ENCODE measurements around the gene UBE2S.
"Not testable (repeated sequence)": the region's sequence is repeated elsewhere in the genome, so short reads cannot be mapped to it uniquely, and the experiment has no call there.

The UBE2S gene

DNA sequence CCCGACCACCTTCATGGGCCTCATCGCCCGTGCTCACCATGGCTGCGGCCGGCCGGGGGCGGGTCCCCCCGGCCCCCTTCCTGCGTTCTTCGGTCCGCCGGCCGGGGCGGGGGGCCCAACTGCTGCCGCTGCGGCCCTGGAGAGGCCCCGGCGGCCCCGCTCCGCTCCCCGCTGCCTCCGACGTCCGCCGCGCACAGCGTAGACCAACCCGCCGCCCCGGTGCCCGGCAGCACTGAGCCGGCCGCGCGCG is at the start of gene UBE2S:
UBE2S (minus strand) TSS at position 239 of the 250 bp plus-strand sequence; CDS start at position 40, 199 bp downstream.
- not testable (repeated sequence) for DNase-seq (ENCODE audit: low spot score)

- no peak for DNase-seq (ENCODE audit: low spot score)
These were observed 48.8 kb upstream of the UBE2S start for GRCh38 chr19:55456347-55456746.

- no peak for DNase-seq (ENCODE audit: low spot score)
These were observed 48.1 kb upstream of the UBE2S start for GRCh38 chr19:55455576-55456235.

- peak; percentile 34 for DNase-seq (ENCODE audit: low spot score)
These were observed 47.2 kb upstream of the UBE2S start for GRCh38 chr19:55454787-55455243.

DNA sequence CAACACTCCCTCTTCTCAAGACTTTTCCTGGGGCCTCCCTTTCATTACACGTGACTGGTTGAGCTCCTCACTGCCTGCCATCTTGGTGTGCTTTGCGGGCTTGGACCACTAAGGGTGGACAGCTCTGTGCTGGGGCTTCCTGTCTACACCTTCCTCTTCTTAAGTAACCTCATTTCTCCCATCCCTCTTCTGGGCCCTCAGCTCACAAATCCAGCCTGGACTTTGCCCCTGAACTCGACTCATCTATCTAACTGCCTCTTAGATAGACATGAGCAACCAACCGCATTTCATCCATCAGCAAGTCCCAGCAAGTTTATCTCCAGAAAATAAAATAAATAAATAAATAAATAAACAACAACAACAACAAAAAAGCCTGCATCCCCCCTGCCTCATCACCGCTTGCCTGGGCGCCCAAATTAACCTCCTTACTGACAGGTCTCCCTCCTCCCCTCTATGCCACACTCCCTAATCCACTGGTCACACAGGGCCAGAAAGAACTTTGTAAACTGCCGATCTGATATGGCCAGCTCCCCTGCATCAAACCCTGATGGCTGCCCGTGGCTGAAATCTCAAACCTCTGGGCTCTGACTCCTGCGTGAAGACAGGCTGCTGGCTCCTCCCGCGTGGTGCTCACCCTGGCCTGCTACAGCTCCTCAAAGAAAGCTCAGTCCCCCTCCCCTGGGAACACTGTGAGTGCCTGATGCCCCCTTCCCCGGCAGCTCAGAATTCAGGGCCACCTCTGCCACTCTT is 46.1 kb upstream of the UBE2S start:
- DNase-seq (ENCODE audit: low spot score), result no peak

- peak; percentile 47 for DNase-seq (ENCODE audit: low spot score)
These were observed 45.3 kb upstream of the UBE2S start for GRCh38 chr19:55452749-55453346.

- no peak for DNase-seq (ENCODE audit: low spot score)
These were observed 44.6 kb upstream of the UBE2S start for GRCh38 chr19:55451965-55452748.

DNA sequence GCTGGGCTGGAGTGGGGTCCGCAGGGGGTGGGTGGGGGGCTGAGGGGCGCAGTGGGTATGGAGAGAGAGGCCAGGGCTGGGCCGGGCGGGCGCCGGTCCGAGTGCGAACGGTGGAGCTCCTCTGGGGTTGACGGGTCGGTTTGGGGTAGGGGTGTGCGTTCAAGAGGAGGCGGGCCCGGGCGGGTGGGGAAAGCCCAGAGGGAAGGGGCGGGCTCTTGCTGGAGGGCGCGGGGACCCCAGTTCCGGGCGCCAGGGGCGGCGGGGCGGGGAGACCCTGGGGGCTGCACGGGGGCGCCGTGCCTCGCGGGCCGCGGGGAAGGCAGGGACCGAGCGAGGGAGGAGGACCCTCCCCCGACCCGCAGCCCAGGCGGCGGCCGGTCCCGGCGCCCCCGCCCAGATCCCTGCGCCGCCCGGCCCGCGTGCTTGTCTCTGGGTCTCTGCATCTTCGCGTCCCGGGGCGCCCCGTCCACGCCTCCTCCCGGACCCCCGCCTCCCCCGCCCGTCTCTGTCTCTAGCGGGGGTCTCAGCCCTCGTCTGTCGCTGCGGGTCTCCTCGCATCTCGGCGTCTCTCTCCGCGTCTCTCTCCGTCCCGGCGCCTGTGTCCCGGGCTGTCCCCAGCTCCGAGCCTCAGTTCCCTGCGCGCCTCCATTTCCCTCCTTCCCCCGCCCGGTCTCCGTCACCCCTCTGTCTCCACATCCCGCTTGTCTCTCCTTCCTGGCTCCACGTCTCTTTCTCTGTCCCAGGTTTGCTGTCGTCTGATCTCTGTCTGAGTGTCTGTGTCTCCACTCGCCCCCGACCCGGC is 43.8 kb upstream of the UBE2S start:
- no peak for DNase-seq (ENCODE audit: low spot score)

DNA sequence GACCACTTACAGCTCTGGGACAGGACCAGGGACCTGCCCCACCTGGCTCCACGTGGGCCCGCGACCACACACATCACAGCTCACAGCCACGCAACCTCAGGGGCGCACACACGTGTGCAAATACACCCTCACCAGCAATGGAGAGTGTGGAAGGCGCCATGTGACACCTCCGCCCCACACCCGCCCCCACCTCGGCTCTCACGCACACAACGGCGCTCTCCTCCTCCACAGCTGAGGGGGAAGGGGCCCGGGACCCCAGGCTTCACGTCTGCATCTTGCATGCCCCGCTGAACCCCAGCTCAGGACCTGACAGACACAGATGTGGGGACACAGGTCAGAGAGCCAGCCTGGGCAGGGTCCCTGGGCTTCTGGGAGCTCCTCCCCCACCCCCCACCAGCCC is 41.9 kb upstream of the UBE2S start:
- no peak for DNase-seq (ENCODE audit: low spot score)

DNA sequence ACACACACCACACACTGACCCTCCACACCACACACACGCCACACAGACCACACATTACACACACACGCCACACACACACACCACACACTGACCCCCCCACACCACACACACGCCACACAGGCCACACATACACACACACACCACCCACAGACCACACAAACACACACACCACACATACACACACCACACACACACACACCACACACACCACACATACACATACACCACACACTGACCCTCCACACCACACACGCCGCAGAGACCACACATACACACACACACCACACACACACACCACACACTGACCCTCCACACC is 40.5 kb upstream of the UBE2S start:
- not testable (repeated sequence) for DNase-seq (ENCODE audit: low spot score)

DNA sequence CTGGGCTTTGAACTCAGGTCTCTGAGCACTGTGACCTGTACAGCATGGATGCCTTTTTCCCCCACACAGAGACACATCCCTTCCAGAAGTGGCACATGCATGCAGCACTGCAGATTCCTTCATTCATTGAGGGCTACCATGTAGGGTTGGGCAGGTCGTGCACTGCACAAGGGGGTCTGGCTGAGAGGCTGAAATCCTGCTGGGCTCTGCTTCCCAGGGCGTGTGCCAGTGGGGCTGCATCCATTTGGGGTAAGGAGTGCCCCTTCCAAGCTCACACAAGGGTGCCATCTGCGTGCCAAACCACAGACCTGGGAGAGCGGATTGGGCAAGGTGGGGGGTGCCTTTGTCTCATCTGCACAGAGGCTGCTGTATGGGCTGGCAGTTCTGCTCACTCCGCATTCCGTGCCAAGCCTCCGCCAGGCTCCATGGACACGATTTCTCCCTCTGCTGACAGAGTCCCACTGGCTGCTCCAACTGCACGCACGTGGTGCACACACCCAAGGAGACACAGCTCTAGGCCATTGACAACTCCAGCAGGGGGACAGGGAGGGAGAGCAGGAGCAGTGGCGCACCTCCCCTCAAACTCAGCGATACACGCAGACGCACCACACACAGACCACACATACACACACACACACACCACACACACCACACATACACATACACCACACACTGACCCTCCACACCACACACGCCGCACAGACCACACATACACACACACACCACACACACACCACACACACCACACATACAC is 40.0 kb upstream of the UBE2S start:
- no peak for DNase-seq (ENCODE audit: low spot score)

DNA sequence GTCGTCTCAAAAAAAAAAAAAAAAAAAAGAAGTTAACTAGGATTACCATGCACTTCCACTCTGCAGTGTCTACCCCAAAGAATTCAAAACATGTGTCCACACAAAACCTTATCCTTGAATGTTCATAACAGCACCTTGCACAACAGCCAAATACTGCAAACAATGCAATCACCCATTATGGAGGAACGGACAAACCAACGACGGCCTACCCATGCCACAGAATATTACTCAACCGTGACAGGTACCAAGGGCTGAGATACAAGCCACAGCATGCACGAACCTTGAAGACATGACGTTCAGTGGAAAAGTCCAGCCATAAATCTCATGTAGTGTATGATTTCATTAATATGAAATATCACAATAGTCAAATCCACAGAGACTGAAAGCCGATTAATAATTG is 38.5 kb upstream of the UBE2S start:
- no peak for DNase-seq (ENCODE audit: low spot score)

DNA sequence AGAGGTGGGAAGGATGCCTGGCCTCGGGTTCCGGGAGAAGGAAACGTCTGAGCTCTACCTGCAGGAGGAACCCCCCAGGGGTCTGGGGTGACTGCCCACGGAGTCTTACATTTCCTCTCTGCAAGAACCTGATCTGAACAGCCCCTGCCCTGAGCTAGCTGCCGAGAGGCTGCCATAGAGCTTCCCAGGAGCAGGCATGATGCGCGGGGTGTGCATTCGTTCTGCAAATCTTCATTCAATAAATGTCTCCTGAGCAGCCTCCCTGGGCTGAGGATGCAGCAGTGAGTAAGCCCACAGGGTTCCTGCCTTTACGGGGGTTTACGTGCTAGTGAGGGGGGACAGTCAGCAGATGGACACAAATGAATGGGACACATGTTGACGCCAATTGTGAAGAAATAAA is 37.1 kb upstream of the UBE2S start:
- no peak for DNase-seq (ENCODE audit: low spot score)

DNA sequence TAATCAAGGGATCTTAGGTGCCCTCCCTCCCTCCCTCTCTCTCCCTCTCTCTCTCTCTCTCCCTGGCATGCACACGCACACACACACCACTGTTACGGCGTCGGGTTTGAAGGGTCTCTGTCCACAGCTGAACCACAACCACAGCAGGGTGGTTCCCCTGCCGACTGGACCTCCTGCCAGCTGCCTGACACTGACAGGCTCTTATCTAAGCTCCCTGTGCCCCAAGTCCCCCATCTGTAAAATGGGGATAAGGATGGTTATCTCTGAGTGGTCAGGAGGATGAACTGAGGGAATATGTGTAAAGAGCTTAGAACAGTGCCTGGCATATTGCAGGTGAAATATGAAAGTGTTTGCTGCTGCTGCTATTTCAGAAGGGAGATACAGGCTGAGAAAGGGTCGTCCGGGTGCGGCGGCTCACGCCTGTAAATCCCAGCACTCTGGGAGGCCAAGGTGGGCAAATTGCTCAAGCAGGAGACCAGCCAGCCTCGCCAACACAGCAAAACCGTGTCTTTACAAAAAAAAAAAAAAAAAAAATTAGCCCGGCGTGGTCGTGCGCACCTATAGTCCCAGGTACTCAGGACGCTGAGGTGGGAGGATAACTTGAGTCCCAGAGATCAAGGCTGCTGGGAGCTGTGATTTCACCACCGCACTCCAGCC is 36.4 kb upstream of the UBE2S start:
- DNase-seq (ENCODE audit: low spot score), result no peak

GRCh38 chr19:55443045-55443823 is 35.6 kb upstream of the UBE2S start, which contains the start of gene SHISA7:
Gene SHISA7, minus strand, starts transcription at chr19:55443300. Its CDS starts 437 bp downstream, at chr19:55442863.
- DNase-seq (ENCODE audit: low spot score), result no peak

- DNase-seq (ENCODE audit: low spot score), result no peak
These were observed 34.9 kb upstream of the UBE2S start for GRCh38 chr19:55442372-55442961.

- DNase-seq (ENCODE audit: low spot score), result no peak
These were observed 34.2 kb upstream of the UBE2S start for GRCh38 chr19:55441692-55442321.

DNA sequence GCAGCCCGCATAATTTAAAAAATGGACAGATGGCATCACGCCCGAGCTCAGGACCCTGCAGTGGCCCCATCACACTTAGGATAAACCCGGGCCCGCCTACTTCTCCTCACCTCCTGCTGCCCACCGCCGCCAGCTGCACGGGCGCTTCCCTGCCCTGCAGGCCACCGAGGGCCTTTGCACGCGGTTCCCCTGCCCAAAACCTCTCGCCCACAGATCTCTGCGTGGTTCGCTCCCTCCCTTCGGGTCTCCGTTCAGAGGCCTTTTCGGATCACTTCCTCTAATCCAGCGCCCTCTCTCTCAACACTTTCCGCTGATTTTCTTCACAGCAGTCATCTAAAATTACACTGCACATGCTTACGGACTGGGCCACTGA is 33.7 kb upstream of the UBE2S start:
- DNase-seq (ENCODE audit: low spot score), result no peak

All from activated CD4-positive, alpha-beta T cell treated with anti-CD3 and anti-CD28 coated beads, Interleukin-2, Interleukin-4, amounts not matched to agents 100 ng/mL and 50 ng/mL, durations not matched to agents 16 hours and 8 hours (primary cell).